Vagina (tissue), 2 donors: Measurements from ENCODE around the gene TCF4.

Experiments
- CTCF ChIP-seq, 3 experiments: fragments of 450-650 bp in 2 of 3; fragments of 200-600 bp in 1 of 3; sonication (generic) in 1 of 3; IDR thresholded peaks; one replicate each; pipeline ENCODE4 v1.5.1; 2017 to 2019; ENCODE audit warnings: antibody characterized with exemption in 3 of 3, mild to moderate bottlenecking in 2 of 3, moderate library complexity in 2 of 3
- POLR2AphosphoS5 ChIP-seq, 2 donors: sonication (generic); formaldehyde crosslinking; IDR thresholded peaks; one replicate each; pipeline ENCODE4 v1.9.0; 2017; ENCODE audit warnings: antibody characterized with exemption in 2 of 2, mild to moderate bottlenecking in 2 of 2, low read depth in 1 of 2; ENCODE audit not compliant: insufficient read depth in 1 of 2

- no peak for TF ChIP-seq CTCF (IDR thresholded peaks at IDR 0.05)
- TF ChIP-seq POLR2AphosphoS5 (IDR thresholded peaks at IDR 0.05; ENCODE audit: insufficient read depth in 1 of 2, low read depth in 1 of 2) = no peak
Observed at GRCh38 chr18:55189972-55190371, 398.0 kb downstream of the TCF4 start.
